GM19035 (cell line): ENCODE results near the gene KIFBP.
"Not testable (repeated sequence)": the region's sequence is repeated elsewhere in the genome, so short reads cannot be mapped to it uniquely, and the experiment has no call there.

Source experiments
- ATAC-seq: cut with Tn5 transposase; IDR thresholded peaks from one replicate; pipeline ENCODE4 v1.9.1; 2021; ENCODE audit not compliant: unreplicated experiment

KIFBP gene

DNA sequence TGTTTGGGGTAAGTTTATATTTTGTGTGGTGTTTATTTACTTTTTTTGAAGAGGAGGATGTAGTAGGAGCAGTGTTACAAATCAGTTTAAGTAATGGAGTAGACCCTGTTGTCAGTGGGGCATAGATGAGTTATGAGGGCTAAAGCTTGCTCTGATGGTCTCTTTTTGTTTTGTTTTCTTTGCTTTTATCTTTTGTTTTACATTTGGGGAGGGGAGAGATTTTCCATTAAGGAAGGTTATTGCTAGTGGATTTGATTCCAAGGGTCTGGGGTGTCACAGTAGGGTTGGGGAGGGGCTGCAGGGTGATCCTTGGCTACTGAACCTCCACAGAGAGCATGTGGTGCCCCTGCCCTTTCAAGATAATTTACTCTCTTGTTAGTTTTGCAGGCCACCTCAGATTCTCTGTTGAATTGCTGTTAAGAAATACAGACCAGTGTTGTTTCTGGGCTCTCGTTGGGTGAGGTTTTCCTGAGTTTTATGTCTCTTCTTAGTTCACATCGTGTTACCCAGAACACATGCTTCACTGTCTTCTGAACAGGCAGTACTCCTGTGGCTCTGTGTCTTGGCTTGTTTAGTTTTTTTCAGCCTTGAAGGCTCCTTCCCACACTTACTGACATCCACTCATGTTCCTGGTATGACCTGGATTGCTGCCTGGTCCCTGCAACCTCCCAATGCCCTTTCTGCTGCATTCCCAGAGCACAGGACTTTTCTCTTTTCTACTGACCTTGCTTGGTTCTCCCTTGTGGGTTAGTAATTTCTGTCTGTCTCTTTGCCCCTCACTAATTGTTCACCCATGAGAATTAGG is 4.2 kb downstream of the KIFBP start:
- ATAC-seq: no peak

DNA sequence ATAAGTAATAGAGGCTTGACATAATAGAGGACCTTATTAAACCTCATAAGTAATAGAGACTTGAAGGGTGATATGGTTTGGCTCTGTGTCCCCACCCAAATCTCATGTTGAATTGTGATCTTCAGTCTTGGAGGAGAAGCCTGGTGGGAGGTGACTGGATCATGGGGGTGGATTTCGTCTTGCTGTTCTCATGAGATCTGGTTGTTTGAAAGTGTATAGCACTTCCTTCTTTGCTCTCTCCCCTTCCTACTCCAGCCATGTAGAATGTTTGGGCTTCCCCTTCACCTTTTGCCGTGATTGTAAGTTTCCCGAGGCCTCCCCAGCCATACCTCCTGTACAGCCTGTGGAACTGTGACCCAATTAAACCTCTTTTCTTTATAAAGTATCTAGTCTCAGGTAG is 8.6 kb downstream of the KIFBP start:
- peak; percentile 11 for ATAC-seq

DNA sequence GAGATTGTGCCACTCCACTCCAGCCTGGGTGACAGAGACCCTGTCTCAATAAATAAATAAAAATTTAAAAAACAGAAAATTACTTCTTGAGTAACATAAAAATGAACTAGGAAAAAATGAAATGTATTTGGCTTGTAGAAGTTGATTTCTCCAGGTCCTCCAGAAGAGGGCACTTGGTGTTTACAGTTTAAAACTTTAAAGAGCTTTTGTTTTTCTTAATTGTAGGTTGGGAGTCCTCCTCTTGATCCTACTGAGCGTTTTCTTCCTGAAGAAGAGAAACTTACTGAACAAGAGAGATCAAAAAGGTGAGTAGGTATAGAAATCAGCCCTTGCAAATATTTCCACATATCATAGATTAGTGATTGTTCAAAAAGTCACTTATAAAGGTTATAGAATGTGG is 16.2 kb downstream of the KIFBP start:
- ATAC-seq: no peak

DNA sequence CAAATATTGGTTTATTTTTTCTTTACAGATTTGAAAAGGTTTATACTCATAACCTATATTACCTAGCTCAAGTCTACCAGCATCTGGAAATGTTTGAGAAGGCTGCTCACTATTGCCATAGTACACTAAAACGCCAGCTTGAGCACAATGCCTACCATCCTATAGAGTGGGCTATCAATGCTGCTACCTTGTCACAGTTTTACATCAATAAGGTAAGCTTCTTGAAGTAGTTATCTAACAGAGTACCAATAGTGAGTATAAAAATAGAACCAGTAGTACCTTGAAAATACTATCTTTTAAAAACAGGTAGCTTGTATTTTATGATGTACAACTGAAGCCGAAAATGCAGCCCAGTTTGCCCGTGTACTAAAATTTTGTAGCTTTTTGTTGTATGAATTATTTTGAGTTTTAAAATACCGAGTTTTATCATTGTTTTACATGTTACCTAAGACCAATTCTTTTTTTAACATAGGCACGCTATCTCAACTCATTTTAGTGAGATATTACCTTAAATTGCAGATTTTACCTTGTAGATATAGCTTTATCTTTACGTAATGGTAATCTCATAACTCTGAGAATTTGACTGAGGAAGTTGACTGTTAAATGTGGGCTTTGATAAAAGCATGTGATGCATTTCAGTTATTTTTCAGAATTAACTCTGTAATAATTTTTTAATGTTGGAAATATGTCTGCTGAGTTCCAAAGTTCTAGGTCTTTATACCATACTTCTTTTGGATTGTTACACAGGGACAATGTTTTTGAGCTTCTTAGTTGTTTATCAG is 17.3 kb downstream of the KIFBP start:
- ATAC-seq: no peak

DNA sequence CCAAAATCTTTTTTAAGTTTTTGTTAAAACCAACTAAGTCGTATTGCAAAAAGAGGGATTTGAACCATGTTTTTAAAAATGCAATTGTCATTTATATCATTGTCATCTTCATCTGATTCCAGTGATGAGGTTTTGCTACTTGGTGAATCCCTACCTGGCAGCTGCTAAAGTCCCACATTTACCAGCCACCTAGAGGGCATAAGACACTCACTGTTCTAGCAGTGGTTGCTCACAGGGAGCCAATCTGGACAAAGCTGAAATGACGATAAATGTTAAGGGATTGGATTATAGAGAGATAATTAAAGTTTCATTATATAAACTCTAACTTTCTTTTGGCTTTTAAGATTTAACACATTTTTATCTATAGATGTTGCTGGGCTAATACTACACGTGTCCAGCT is 18.7 kb downstream of the KIFBP start:
- no peak for ATAC-seq

DNA sequence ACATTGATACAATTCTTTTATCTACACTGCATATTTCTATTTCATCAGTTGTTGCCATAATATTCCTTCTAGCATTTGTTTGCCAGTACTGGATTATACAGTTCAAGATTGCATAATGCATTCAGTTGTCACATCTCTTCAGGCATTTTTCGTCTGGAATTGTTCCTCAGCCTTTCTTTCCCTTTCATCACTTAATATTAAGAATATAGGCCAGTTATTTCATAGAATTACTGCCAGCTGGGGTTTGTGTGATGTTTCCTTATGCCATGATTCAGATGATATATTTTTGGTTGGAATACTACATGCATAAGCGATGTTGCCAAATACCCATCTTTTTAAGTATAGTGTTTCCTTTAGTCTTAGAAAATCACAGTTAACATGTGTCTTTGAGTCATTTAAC is 20.8 kb downstream of the KIFBP start:
- no peak for ATAC-seq

DNA sequence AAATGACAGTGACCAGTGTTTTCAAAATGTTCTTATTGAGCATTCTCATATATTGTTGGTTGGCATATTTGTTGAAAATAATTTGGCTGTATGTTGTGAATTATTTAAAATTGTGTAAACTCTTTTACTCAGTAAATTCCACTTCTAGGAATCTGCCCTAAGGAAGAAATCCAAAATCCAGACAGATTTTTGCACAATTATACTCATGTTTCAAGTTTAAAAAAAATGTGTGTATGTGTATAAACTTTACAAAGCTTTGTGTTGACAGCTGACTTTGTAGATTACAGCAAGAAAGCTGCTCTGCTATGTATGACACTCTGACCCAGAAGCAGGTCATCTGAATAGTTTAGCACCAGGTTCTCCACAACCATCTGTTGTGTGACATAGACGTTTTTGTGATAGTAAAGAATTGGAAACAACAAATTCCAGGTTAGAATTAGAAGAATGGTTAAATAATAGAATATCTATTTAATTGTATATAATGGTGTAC is 21.6 kb downstream of the KIFBP start:
- ATAC-seq: no peak

DNA sequence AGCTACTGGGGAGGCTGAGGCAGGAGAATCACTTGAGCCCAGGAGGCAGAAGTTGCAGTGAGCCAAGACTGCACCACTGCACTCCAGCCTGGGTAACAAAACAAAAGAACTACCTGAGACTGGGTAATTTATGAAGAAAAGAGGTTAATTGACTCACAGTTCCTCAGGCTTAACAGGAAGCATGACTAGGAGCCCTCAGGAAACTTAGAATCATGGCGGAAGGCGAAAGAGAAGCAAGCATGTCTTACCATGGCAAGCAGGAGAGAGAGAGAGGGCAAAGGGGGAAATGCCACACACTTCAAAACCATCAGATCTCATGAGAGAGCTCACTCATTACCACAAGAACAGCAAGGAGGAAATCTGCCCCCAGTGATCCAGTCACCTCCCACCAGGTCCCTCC is 24.2 kb downstream of the KIFBP start:
- ATAC-seq: not testable (repeated sequence)

DNA sequence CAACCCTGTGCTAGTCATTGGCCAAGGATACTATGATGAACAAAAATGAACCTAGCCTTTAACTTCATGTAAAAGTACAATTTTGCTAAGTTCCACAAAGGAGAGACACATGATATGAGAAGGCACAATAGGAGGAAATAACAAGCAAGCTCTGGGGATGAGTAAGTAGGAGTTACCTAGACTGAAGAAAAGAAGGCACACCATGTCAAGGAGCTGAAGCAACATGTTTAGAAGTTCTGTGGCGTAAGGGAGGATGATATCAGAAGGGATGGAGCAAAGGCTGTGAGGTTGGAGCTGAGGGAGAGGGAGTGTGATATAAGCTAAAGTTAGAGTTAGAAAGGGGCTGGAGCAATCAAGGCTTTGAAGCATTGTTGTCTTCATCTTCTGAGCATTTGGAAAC is 25.6 kb downstream of the KIFBP start:
- no peak for ATAC-seq

DNA sequence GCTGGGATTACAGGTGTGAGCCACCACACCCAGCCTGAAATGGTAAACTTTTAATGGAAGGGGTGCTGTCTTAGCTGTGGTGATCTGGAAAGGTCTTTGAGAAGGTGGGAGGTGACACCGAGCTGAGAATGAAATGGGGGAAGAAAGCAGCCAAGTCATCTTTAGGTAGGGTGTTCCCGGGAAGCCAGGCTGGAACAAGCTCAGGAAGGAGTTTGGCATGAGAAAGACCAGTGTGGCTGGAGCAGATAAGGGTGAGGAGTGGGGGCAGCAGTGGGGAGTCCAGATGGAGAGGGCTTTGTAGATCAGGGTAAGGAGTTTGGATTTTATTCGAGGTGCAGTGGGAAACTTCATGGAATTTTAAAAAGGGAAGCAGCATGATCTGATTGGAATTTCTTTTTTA is 30.0 kb downstream of the KIFBP start:
- no peak for ATAC-seq

DNA sequence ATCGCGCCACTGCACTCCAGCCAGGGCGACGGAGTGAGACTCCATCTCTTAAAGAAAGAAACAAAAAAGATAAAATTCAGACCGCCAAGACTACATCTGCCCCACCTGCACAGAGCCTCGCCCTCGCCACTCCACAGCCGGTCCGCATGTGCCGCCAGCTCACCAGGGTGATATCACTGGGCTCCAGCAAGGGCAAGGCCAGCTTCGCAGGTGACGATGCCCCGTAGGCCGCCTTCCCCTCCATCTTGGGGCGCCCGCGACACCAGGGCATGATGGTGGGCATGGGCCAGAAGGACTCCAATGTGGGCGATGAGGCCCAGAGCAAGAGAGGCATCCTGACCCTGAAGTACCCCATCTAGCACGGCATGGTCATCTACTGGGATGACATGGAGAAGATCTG is 34.0 kb downstream of the KIFBP start:
- ATAC-seq: no peak

DNA sequence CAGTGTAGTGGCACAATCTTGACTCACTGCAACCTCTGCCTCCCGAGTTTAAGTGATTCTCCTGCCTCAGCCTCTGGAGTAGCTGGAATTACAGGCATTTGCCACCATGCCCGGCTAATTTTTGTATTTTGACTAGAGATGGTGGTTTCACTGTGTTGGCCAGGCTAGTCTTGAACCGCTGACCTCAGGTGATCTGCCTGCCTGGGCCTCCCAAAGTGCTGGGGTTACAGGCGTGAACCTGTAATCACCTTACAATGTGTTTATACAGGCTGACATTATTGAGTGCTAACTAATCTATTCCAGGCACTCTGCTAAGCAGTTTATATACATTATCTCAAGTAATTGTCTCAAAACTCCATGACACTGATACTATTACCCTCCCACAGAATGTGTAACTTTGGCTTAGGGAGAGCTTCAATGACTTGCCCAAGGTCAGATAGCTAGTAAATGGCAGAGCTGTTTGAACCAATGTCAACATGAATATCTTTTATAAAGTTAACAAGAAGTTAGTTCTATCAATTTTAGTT is 36.8 kb downstream of the KIFBP start:
- ATAC-seq: no peak

DNA sequence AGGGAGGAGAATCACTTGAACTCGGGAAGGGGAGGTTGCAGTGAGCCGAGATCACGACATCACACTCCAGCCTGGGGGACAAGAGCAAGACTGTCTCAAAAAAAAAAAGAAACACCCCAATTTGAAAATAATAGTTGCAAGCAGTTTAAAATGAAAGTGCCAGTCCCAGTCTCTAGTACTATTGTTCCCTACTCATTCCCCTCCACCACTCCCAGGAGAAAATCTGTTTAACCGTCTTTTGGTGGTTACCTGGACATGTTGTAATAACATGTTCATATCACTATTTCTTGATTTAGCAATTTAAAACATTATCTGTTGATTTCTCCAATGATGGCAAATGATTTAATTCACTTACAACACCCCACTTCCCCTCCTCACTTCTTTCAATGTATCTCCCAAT is 44.7 kb downstream of the KIFBP start:
- no peak for ATAC-seq

DNA sequence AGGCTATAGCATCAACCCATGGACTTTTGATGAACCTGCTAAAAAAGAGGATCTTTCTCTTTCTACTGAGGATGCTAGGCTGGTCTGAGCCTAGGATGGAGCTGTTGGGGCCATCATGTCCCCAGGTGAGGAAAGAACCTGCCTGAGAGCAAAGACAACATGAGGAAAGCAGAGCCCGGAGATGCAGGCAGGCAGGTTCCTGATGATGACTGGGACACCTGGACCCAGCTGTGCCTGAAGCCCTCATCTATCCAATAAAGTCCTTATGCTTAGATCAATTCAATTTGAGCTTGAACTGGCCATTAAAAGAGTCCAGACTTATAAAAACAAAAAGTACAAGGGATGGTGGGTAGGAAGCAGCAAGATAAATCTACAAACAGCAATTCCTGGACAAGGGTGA is 48.9 kb downstream of the KIFBP start:
- no peak for ATAC-seq

DNA sequence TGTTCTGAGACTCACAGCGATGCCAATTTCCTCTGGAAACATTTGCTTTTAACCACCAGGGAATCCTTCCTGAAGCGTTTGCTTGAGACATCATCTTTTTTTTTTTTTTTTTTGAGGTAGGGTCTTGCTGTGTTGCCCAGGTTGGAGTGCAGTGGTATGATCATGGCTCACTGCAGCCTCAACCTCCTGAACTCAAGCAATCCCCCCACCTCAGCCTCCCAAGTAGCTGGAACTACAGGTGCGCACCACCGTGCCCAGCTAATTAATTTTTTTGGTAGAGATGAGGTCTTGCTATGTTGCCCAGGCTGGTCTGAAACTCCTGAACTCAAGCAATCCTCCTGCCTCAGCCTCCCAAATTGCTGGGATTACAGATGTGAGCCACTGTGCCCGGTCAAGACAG is 52.3 kb downstream of the KIFBP start:
- ATAC-seq: not testable (repeated sequence)

DNA sequence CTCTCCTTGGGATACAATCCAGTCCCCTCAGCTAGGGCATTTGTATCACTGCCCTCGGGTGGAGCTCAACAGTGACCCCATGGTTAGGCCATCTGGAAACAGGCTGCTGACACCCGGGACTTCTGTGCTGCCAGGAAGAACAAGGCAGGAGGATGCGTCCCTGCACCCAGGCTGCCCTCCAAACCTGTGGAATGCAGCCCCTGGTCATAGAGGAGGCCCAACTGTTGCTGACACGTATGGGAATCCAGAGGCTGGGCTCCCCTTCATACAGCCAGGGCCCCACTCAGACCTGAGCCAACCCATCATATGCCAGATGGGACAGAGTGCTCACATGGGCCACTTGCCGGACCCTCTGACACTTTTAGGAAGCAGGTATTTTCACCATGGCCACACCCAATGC is 53.8 kb downstream of the KIFBP start:
- ATAC-seq: no peak

DNA sequence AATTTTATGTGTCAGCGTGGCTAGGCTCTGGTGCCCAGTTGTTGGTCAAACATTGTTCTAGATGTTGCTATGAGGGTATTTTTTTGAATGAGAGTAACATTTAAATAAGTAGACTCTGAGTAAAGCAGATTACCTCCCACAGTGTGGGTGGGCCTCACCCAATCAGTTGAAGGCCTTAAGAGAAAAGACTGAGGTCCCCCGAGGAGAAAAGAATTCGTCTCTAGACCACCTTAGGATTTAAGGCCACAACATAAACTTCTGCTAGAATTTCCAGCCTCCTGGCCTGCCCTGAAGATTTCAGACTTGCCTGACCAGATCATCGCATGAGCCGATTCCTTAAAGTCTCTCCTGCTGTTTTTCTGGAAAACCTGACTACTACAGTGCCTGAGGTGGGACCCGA is 54.2 kb downstream of the KIFBP start:
- ATAC-seq: no peak

DNA sequence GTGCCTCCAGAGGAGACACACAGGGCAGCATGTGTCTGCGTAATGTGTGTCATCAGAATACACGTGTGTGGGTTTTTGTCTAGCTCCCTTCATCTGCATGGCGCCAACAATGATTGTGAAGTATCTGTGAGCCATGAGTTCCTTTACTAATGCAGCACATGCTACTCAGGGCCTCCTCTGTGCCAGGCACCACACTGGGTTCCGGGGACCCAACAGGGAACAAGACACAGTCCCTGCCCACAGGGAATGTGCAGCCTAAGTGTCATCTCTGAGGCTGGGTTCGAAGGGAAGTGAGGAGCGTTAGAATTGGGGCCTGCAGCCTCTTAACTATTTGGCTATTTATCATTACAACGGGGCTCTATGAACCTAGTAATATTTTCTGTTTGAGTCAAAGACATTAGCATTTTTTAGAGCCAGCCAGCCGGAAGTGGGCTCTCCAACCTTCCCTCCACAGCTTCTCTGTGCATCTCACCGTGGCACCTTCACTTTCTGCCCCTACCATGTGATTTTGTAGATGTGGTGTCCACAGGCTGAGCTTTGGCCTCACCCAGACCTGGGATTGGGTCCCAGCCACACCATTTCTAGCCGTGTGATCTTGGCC is 55.4 kb downstream of the KIFBP start:
- ATAC-seq: peak; percentile 50

DNA sequence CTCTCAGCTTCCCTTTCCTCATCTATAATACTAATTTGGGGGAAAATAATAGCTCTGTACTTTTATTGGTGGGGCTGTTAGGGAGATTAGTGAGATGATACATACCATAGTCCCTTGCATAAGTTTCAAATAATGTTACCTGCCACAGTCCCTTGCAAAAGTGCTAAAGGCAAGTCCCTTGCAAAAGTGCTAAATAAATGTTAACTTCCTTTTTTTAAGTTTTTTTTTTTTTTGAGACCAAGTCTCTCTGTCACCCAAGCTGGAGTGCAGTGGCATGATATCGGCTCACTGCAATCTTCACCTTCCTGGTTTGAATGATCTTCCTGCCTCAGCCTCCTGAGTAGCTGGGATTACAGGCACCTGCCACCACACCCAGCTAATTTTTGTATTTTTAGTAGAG is 55.9 kb downstream of the KIFBP start:
- peak; percentile 25 for ATAC-seq

DNA sequence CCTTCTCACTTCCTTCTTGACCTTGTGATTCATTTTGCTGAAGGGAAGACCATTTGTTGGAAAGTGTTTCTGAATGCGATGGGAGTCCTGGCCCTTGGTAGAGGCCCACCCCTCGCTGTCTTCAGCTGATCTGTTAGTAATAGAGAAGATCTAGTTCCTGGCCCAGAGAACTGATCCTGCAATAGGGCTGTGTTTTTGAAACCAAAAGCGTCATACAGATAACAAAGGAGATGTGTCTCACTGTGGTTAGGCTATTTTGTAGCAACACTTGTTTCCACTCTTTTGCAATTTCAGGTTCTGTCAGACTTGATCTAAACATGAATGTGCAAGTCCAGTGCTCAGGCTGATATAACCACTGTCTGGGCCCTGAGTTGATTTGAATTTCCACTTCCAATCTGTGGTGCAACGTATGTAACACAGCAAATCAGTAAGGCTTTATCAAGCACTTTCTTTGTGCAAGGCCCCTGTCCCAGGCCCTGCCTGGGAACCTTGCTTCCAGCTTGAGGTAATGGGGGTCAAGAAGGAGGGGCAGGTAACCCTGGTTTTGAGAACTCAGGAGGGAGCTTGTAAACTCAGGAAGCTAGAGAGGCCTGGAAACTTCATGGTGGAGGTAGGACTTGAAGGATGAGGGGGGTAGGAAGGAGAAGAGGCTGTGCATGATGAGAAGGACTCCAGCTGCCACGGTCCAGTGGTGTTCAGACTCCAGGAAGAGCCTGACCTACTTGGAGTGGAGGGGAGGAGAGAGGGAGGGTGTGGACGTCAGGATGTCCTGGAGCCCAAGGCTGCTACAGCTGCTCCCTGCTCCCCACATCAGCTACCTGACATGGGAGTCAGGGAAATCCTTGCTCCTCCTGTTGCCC is 57.1 kb downstream of the KIFBP start:
- no peak for ATAC-seq
